ENCODE results near the gene CENPL.
A peak's percentile ranks its signal among the peaks of the same experiment; 100 is the strongest.
"Not testable (repeated sequence)": the region's sequence is repeated elsewhere in the genome, so short reads cannot be mapped to it uniquely, and the experiment has no call there.

Gene CENPL

GRCh38 chr1:173856903-173857302 lies 32.2 kb upstream of the CENPL start:
- no peak for DNase-seq

- DNase-seq: no peak
Measured at GRCh38 chr1:173856014-173856413, 31.3 kb upstream of the CENPL start.

- no peak for DNase-seq
Measured at GRCh38 chr1:173853074-173853473, 28.4 kb upstream of the CENPL start.

- no peak for DNase-seq
Measured at GRCh38 chr1:173852105-173852504, 27.4 kb upstream of the CENPL start.

GRCh38 chr1:173832748-173833147 lies 8.1 kb upstream of the CENPL start:
- DNase-seq: no peak

- no peak for DNase-seq
Measured at GRCh38 chr1:173827611-173828010, 2.9 kb upstream of the CENPL start.

- no peak for DNase-seq
Measured at GRCh38 chr1:173823781-173824314, 835 bp downstream of the CENPL start.

- no peak for DNase-seq
Measured at GRCh38 chr1:173821680-173822079, 3.0 kb downstream of the CENPL start.

- no peak for DNase-seq
Measured at GRCh38 chr1:173818459-173818858, 6.2 kb downstream of the CENPL start.

GRCh38 chr1:173813654-173814053 lies 11.0 kb downstream of the CENPL start:
- DNase-seq: not testable (repeated sequence)

- no peak for DNase-seq
Measured at GRCh38 chr1:173802961-173803360, 21.7 kb downstream of the CENPL start.

- DNase-seq: not testable (repeated sequence)
Measured at GRCh38 chr1:173799995-173800394, 24.7 kb downstream of the CENPL start.

- no peak for DNase-seq
Measured at GRCh38 chr1:173798078-173798477, 26.6 kb downstream of the CENPL start.

- DNase-seq: no peak
Measured at GRCh38 chr1:173789841-173790240, 34.8 kb downstream of the CENPL start.

GRCh38 chr1:173784997-173785396 lies 39.7 kb downstream of the CENPL start:
- no peak for DNase-seq

- no peak for DNase-seq
Measured at GRCh38 chr1:173779936-173780335, 44.7 kb downstream of the CENPL start.

- DNase-seq: no peak
Measured at GRCh38 chr1:173775578-173776226, 49.0 kb downstream of the CENPL start.

- DNase-seq: no peak
Measured at GRCh38 chr1:173771560-173771959, 53.1 kb downstream of the CENPL start.

- peak in 1 of 5 experiments; percentile 18 for DNase-seq
Measured at GRCh38 chr1:173770330-173770729, 54.4 kb downstream of the CENPL start.

GRCh38 chr1:173768827-173769226 lies 55.9 kb downstream of the CENPL start:
- DNase-seq: no peak

- DNase-seq: peak in 1 of 5 experiments; percentile 6
Measured at GRCh38 chr1:173768206-173768605, 56.5 kb downstream of the CENPL start.

- DNase-seq: not testable (repeated sequence)
Measured at GRCh38 chr1:173764331-173764730, 60.4 kb downstream of the CENPL start.

- no peak for DNase-seq
Measured at GRCh38 chr1:173758980-173759379, 65.7 kb downstream of the CENPL start.

GRCh38 chr1:173758110-173758509 lies 66.6 kb downstream of the CENPL start:
- DNase-seq: no peak

GRCh38 chr1:173757666-173758065 lies 67.0 kb downstream of the CENPL start:
- no peak for DNase-seq

Measured in T-helper 2 cell (primary cell).